Common myeloid progenitor, CD34-positive (primary cell): ENCODE measurements around the gene FANCC.

Experiments used
- CTCF ChIA-PET: fragments of 350-600 bp; sonication (Branson Sonifier 250); formaldehyde crosslinking; loops from one replicate; lab custom pipeline; 2021; ENCODE audit warnings: antibody characterized with exemption; lab: Charles Lee
- POLR2A ChIA-PET: fragments of 350-600 bp; sonication (Branson Sonifier 250); formaldehyde crosslinking; loops from one replicate; lab custom pipeline; 2021; ENCODE audit warnings: antibody characterized with exemption; lab: Charles Lee
- DNase-seq, 3 donors: peaks; one replicate each; pipeline versions ENCODE4 v3.0.0 to v3.0.0-alpha.2; 2013
- H3K27ac ChIP-seq, 2 experiments: 1 replicate in 1 of 2; 2 replicates in 1 of 2; pipeline ENCODE4 v1.7.0; 2013; ENCODE audit warnings: inconsistent platforms in 2 of 2, low read length in 2 of 2, mild to moderate bottlenecking in 2 of 2, low read depth in 1 of 2, moderate library complexity in 1 of 2; ENCODE audit not compliant: severe bottlenecking in 2 of 2, insufficient read depth in 1 of 2, poor library complexity in 1 of 2
- H3K27me3 ChIP-seq, 5 experiments: replicated peaks in 2 of 5; 1 replicate in 3 of 5; 2 replicates in 2 of 5; pipeline versions ENCODE4 v1.6.1 to v1.7.0; 2013; ENCODE audit warnings: low read length in 4 of 5, mild to moderate bottlenecking in 2 of 5, moderate library complexity in 2 of 5, inconsistent platforms in 1 of 5; ENCODE audit not compliant: insufficient read depth in 5 of 5, control insufficient read depth in 4 of 5
- H3K36me3 ChIP-seq, 4 experiments: 1 replicate in 2 of 4; 2 replicates in 2 of 4; pipeline versions ENCODE4 v1.6.1 to v1.7.0; 2013; ENCODE audit warnings: low read length in 3 of 4, control low read depth in 1 of 4, mild to moderate bottlenecking in 1 of 4; ENCODE audit not compliant: control insufficient read depth in 4 of 4, insufficient read depth in 4 of 4
- H3K4me1 ChIP-seq, 4 experiments: 1 replicate in 3 of 4; 2 replicates in 1 of 4; pipeline versions ENCODE4 v1.6.1 to v1.7.1; 2013; ENCODE audit warnings: low read length in 3 of 4, mild to moderate bottlenecking in 3 of 4, control low read depth in 1 of 4, inconsistent platforms in 1 of 4, moderate library complexity in 1 of 4; ENCODE audit not compliant: control insufficient read depth in 4 of 4, insufficient read depth in 4 of 4; ENCODE audit errors: control extremely low read depth in 1 of 4
- H3K4me3 ChIP-seq, 7 experiments: 1 replicate in 4 of 7; 2 replicates in 3 of 7; pipeline versions ENCODE4 v1.5.1 to v1.7.0; 2013; ENCODE audit warnings: mild to moderate bottlenecking in 7 of 7, low read length in 6 of 7, moderate library complexity in 6 of 7, inconsistent platforms in 2 of 7, low read depth in 2 of 7, control low read depth in 1 of 7; ENCODE audit not compliant: insufficient read depth in 4 of 7, control insufficient read depth in 1 of 7; ENCODE audit errors: extremely low read depth in 1 of 7
- H3K9me3 ChIP-seq, 5 experiments: 1 replicate in 4 of 5; 2 replicates in 1 of 5; pipeline versions ENCODE4 v1.6.1 to v1.7.1; 2013; ENCODE audit warnings: low read length in 4 of 5, mild to moderate bottlenecking in 2 of 5, inconsistent platforms in 1 of 5, low read depth in 1 of 5, moderate library complexity in 1 of 5; ENCODE audit not compliant: control insufficient read depth in 4 of 5, insufficient read depth in 2 of 5; ENCODE audit errors: control extremely low read depth in 1 of 5
- WGBS: methylation state at CpG from one replicate; pipeline ENCODE4 v1.1.5; 2013; ENCODE audit not compliant: insufficient coverage; 5-methylcytosine and 5-hydroxymethylcytosine counted together

The FANCC gene

GRCh38 chr9:95140821-95141220, 176.7 kb downstream of the FANCC start:
- 88% methylated on average over 1 of the region's 2 CpGs for WGBS
- ChIA-PET CTCF (interaction anchor here (2.8 kb wide), 1 partner anchor 13 kb away, joined by 9 read pairs; no protein-coding TSS in a partner anchor), POLR2A (no interaction called here)
- Histone ChIP-seq H3K36me3 (peaks cover 0 to 8% (median 0%) of the 10 kb centered on the region in 4 experiments), H3K4me3 (no peak overlapping the region), H3K4me1 (no peaks in the 10 kb centered on the region), H3K27me3 (no peaks in the 10 kb centered on the region), H3K9me3 (no peaks in the 10 kb centered on the region), H3K27ac (no peak overlapping the region)
- DNase-seq: no peak

- Histone ChIP-seq H3K27ac (no peak overlapping the region), H3K4me3 (no peak overlapping the region), H3K4me1 (no peaks in the 10 kb centered on the region), H3K27me3 (no peaks in the 10 kb centered on the region), H3K36me3 (peaks cover 0 to 7% (median 0%) of the 10 kb centered on the region in 4 experiments), H3K9me3 (no peaks in the 10 kb centered on the region)
- ChIA-PET POLR2A (no interaction called here), CTCF (interaction anchor here (3.4 kb wide), 1 partner anchor 11 kb away, joined by 18 read pairs; no protein-coding TSS in a partner anchor)
- WGBS: over 99% methylated on average over 10 of the region's 10 CpGs
- no peak for DNase-seq
Measured at GRCh38 chr9:95139126-95139525, 178.4 kb downstream of the FANCC start.

GRCh38 chr9:95138474-95138873, 179.0 kb downstream of the FANCC start:
- peak in 2 of 3 donors; percentile 41 to 56 for DNase-seq
- H3K27me3 ChIP-seq: no peaks in the 10 kb centered on the region
- H3K9me3 ChIP-seq: no peaks in the 10 kb centered on the region
- H3K36me3 ChIP-seq: peaks cover 0 to 3% (median under 1%) of the 10 kb centered on the region in 4 experiments
- no peaks in the 10 kb centered on the region for H3K4me1 ChIP-seq
- POLR2A ChIA-PET: no interaction called here
- H3K27ac ChIP-seq: no peak overlapping the region
- CTCF ChIA-PET: interaction anchor here (3.4 kb wide), 1 partner anchor 11 kb away, joined by 18 read pairs; no protein-coding TSS in a partner anchor
- 87% methylated on average over 8 of the region's 10 CpGs for WGBS
- no peak overlapping the region for H3K4me3 ChIP-seq

- Histone ChIP-seq H3K4me3 (no peak overlapping the region), H3K27me3 (no peaks in the 10 kb centered on the region), H3K36me3 (peaks cover 0 to 4% (median 0%) of the 10 kb centered on the region in 4 experiments), H3K4me1 (no peaks in the 10 kb centered on the region), H3K27ac (no peak overlapping the region), H3K9me3 (no peaks in the 10 kb centered on the region)
- DNase-seq: no peak
- ChIA-PET CTCF (interaction anchor here (3.4 kb wide), 1 partner anchor 10 kb away, joined by 18 read pairs; no protein-coding TSS in a partner anchor), POLR2A (no interaction called here)
- WGBS: 98% methylated on average over 10 of the region's 14 CpGs
Measured at GRCh38 chr9:95137587-95138145, 179.8 kb downstream of the FANCC start.

GRCh38 chr9:95135756-95136155, 181.8 kb downstream of the FANCC start:
- no peaks in the 10 kb centered on the region for H3K9me3 ChIP-seq
- H3K4me3 ChIP-seq: no peak overlapping the region
- ChIA-PET POLR2A (no interaction called here), CTCF (interaction anchor here (3.4 kb wide), 1 partner anchor 8 kb away, joined by 18 read pairs; no protein-coding TSS in a partner anchor)
- H3K4me1 ChIP-seq: peaks cover 0 to 2% (median 0%) of the 10 kb centered on the region in 4 experiments
- no peaks in the 10 kb centered on the region for H3K27me3 ChIP-seq
- WGBS: 99% methylated on average over 10 of the region's 10 CpGs
- peaks cover 0 to 4% (median 0%) of the 10 kb centered on the region in 4 experiments for H3K36me3 ChIP-seq
- no peak overlapping the region for H3K27ac ChIP-seq
- DNase-seq: no peak

DNA sequence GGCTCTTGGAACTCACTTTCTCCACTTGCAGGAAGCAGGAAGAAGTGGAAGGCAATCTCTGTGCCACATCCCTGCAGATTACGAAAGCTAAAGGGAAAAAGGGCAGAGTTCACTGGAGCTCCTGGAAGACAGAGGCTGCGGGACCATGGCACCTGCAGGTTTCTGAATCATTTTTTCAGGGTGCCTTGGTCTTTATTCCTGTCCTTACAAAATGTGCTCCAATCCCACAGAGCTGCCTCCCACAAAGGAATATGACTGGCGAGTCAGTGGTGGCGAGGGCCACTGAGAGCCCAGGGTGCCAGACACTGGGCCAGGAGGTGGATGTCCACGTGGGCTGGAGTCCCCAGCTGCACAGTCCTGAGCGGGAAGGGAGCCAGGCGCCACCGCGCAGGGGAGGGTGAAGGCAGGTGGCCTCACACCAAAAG, 183.0 kb downstream of the FANCC start:
- H3K4me1 ChIP-seq: peaks cover 0 to 2% (median 0%) of the 10 kb centered on the region in 4 experiments
- 96% methylated on average over 8 of the region's 9 CpGs for WGBS
- H3K27ac ChIP-seq: no peak overlapping the region
- ChIA-PET CTCF (interaction anchor here (0.7 to 1.4 kb wide), 3 partner anchors 15 to 453 kb away, joined by 3 to 5 read pairs (median 3); no protein-coding TSS in a partner anchor), POLR2A (no interaction called here)
- H3K36me3 ChIP-seq: peaks cover 0 to 4% (median 0%) of the 10 kb centered on the region in 4 experiments
- DNase-seq: no peak
- H3K27me3 ChIP-seq: no peaks in the 10 kb centered on the region
- no peak overlapping the region for H3K4me3 ChIP-seq
- no peaks in the 10 kb centered on the region for H3K9me3 ChIP-seq

DNA sequence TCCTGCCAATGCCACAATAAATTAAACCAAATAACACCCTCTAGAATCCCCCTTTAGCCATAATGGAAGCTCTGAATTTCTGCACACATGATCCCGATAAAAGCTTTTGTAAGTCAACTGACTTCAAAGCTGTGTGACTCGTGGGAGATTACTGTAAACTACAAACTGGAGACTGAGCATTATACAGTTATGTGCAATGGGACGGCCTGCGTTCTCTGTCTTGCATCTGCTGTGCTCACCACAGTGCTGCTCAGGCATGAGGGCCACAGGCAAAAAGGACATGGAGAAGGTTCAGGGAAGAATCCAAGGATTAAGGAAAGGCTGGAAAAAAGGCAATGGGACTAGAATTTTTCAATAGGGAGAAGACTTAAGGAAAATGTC, 184.2 kb downstream of the FANCC start:
- H3K27ac ChIP-seq: no peak overlapping the region
- H3K9me3 ChIP-seq: no peaks in the 10 kb centered on the region
- no peak overlapping the region for H3K4me3 ChIP-seq
- H3K36me3 ChIP-seq: peaks cover 0 to 4% (median 0%) of the 10 kb centered on the region in 4 experiments
- 100% methylated on average over 3 of the region's 4 CpGs for WGBS
- DNase-seq: no peak
- H3K4me1 ChIP-seq: peaks cover 0 to 2% (median 0%) of the 10 kb centered on the region in 4 experiments
- ChIA-PET CTCF (interaction anchor here (6.2 to 7.6 kb wide), 2 partner anchors 351 to 451 kb away, joined by 58 to 67 read pairs; no protein-coding TSS in a partner anchor), POLR2A (no interaction called here)
- no peaks in the 10 kb centered on the region for H3K27me3 ChIP-seq
